Cerebellar nuclear complex (tissue), 1 donor: ENCODE data around the gene MYO9B.

Source experiments
- DNase-seq, 2 experiments: peaks; one replicate each; lab custom pipeline; 2025; lab: John Stamatoyannopoulos, UW

MYO9B gene

GRCh38 chr19:17061691-17062090, 13.9 kb upstream of the MYO9B start:
- DNase-seq: no peak

- DNase-seq: no peak
These were observed 12.1 kb upstream of the MYO9B start for GRCh38 chr19:17063428-17063827.

GRCh38 chr19:17069193-17069592, 6.4 kb upstream of the MYO9B start:
- DNase-seq: no peak

GRCh38 chr19:17070421-17070820, 5.2 kb upstream of the MYO9B start:
- no peak for DNase-seq

GRCh38 chr19:17070912-17071311, 4.7 kb upstream of the MYO9B start:
- no peak for DNase-seq

GRCh38 chr19:17073869-17074633, 1.5 kb upstream of the MYO9B start:
- DNase-seq: no peak

GRCh38 chr19:17074634-17075034, 943 bp upstream of the MYO9B start:
- no peak for DNase-seq

GRCh38 chr19:17075864-17076542, 426 bp downstream of the MYO9B start:
- peak in 1 of 2 experiments; percentile 2 for DNase-seq

GRCh38 chr19:17076543-17076991, 990 bp downstream of the MYO9B start:
- no peak for DNase-seq

- DNase-seq: no peak
These were observed 2.0 kb downstream of the MYO9B start for GRCh38 chr19:17077447-17078028.

- no peak for DNase-seq
These were observed 2.7 kb downstream of the MYO9B start for GRCh38 chr19:17078036-17078919.

- DNase-seq: no peak
These were observed 3.5 kb downstream of the MYO9B start for GRCh38 chr19:17078920-17079709.

- DNase-seq: peak in 1 of 2 experiments; percentile 9
These were observed 4.3 kb downstream of the MYO9B start for GRCh38 chr19:17079710-17080439.

GRCh38 chr19:17080440-17080801, 4.8 kb downstream of the MYO9B start:
- DNase-seq: no peak

GRCh38 chr19:17081672-17082630, 6.4 kb downstream of the MYO9B start:
- no peak for DNase-seq

- DNase-seq: no peak
These were observed 10.5 kb downstream of the MYO9B start for GRCh38 chr19:17086120-17086519.

- no peak for DNase-seq
These were observed 11.3 kb downstream of the MYO9B start for GRCh38 chr19:17086834-17087233.

- DNase-seq: no peak
These were observed 13.0 kb downstream of the MYO9B start for GRCh38 chr19:17088552-17088951.

- no peak for DNase-seq
These were observed 15.0 kb downstream of the MYO9B start for GRCh38 chr19:17090583-17090982.
